Cardiac muscle cell (in vitro differentiated cells and primary cell): ENCODE data around the gene PSME3. TPM values are rescaled to one million over a fixed set of nuclear protein-coding genes. Genes with fewer than 3 reads are reported as not detected.
A peak's percentile ranks its signal among the peaks of the same experiment; 100 is the strongest.
"Not testable (repeated sequence)": the region's sequence is repeated elsewhere in the genome, so short reads cannot be mapped to it uniquely, and the experiment has no call there.

Source experiments
- DNase-seq, 2 donors: peaks; one replicate each; pipeline versions ENCODE4 v3.0.0 to v3.0.0-alpha.2; 2010 to 2017; ENCODE audit warnings: low read depth in 1 of 2, low spot score in 1 of 2
- H3K27ac ChIP-seq: fragments of 200-600 bp; sonication (generic); 2 replicates; pipeline ENCODE4 v1.5.1; 2016
- H3K27me3 ChIP-seq: fragments of 200-600 bp; sonication (generic); 2 replicates; pipeline ENCODE4 v1.6.0; 2016; ENCODE audit warnings: control low read depth
- H3K36me3 ChIP-seq: fragments of 200-600 bp; sonication (generic); 2 replicates; pipeline ENCODE4 v1.5.1; 2016; ENCODE audit warnings: control low read depth
- H3K4me1 ChIP-seq: fragments of 200-600 bp; sonication (generic); 2 replicates; pipeline ENCODE4 v1.8.1; 2017; ENCODE audit warnings: low read depth, mild to moderate bottlenecking, mixed run types
- H3K4me3 ChIP-seq: fragments of 200-600 bp; sonication (generic); 2 replicates; pipeline ENCODE4 v1.5.1; 2016; ENCODE audit warnings: mild to moderate bottlenecking
- H3K9me3 ChIP-seq: fragments of 200-600 bp; sonication (generic); 2 replicates; pipeline ENCODE4 v1.5.1; 2017; ENCODE audit warnings: low read depth, mild to moderate bottlenecking, control low read depth
- CTCF ChIP-seq: IDR thresholded peaks from 2 replicates; pipeline ENCODE4 v1.5.1; 2012; ENCODE audit warnings: low read depth, mild to moderate bottlenecking, low read length
- polyA plus RNA-seq: library from polyadenylated mRNA; unstranded; fragments of >200 nt; fragmentation: Nextera tagmentation; extraction: Ambion mirVana; gene quantifications from 2 replicates; pipeline ENCODE4 v1.2.1, GENCODE V29; 2016
- total RNA-seq: library from RNA; depleted of rRNA; stranded (reverse); fragments of >200 nt; gene quantifications from 2 replicates; pipeline ENCODE4 v1.2.3, GENCODE V29; 2016

PSME3 gene
- total and polyA plus RNA-seq, 2 experiments from 2014 or later: 59.4 to 104 TPM

- Histone ChIP-seq H3K4me3 (no peak overlapping the region), H3K27ac (no peak overlapping the region), H3K36me3 (no peaks in the 10 kb centered on the region), H3K9me3 (no peaks in the 10 kb centered on the region), H3K4me1 (no peaks in the 10 kb centered on the region), H3K27me3 (no peaks in the 10 kb centered on the region)
- no peak for DNase-seq
- peak; percentile 6 for TF ChIP-seq CTCF
Measured at GRCh38 chr17:42878123-42878880, 45.1 kb downstream of the PSME3 start.

GRCh38 chr17:42878924-42879595, 45.9 kb downstream of the PSME3 start:
- Histone ChIP-seq H3K36me3 (no peaks in the 10 kb centered on the region), H3K4me3 (no peak overlapping the region), H3K27me3 (no peaks in the 10 kb centered on the region), H3K27ac (no peak overlapping the region), H3K9me3 (no peaks in the 10 kb centered on the region), H3K4me1 (no peaks in the 10 kb centered on the region)
- DNase-seq: no peak
- TF ChIP-seq CTCF: no peak

GRCh38 chr17:42879596-42879985, 46.4 kb downstream of the PSME3 start:
- H3K4me1 ChIP-seq: no peaks in the 10 kb centered on the region
- H3K4me3 ChIP-seq: no peak overlapping the region
- no peak overlapping the region for H3K27ac ChIP-seq
- H3K36me3 ChIP-seq: no peaks in the 10 kb centered on the region
- TF ChIP-seq CTCF: no peak
- DNase-seq: peak in 1 of 2 donors; percentile 7
- H3K9me3 ChIP-seq: no peaks in the 10 kb centered on the region
- H3K27me3 ChIP-seq: no peaks in the 10 kb centered on the region

GRCh38 chr17:42880776-42881310, 47.6 kb downstream of the PSME3 start:
- Histone ChIP-seq H3K4me1 (no peaks in the 10 kb centered on the region), H3K4me3 (no peak overlapping the region), H3K27ac (no peak overlapping the region), H3K9me3 (no peaks in the 10 kb centered on the region), H3K36me3 (no peaks in the 10 kb centered on the region), H3K27me3 (no peaks in the 10 kb centered on the region)
- no peak for DNase-seq
- TF ChIP-seq CTCF: no peak

GRCh38 chr17:42881706-42882105, 48.5 kb downstream of the PSME3 start:
- not testable (repeated sequence) for H3K27me3 ChIP-seq, H3K36me3 ChIP-seq, H3K4me1 ChIP-seq, H3K27ac ChIP-seq, DNase-seq, H3K4me3 ChIP-seq, H3K9me3 ChIP-seq

GRCh38 chr17:42882166-42882565, 49.0 kb downstream of the PSME3 start:
- Histone ChIP-seq H3K4me3 (no peak overlapping the region), H3K27ac (no peak overlapping the region), H3K27me3 (no peaks in the 10 kb centered on the region), H3K4me1 (no peaks in the 10 kb centered on the region), H3K36me3 (no peaks in the 10 kb centered on the region), H3K9me3 (no peaks in the 10 kb centered on the region)
- DNase-seq: no peak
- no peak for TF ChIP-seq CTCF
